HG02870 (cell line): ENCODE data around the gene PLXNA2.

Experiments used
- ATAC-seq: cut with Tn5 transposase; IDR thresholded peaks from one replicate; pipeline ENCODE4 v1.9.1; 2021; ENCODE audit warnings: mild to moderate bottlenecking, moderate library complexity; ENCODE audit not compliant: unreplicated experiment

Gene PLXNA2

GRCh38 chr1:208242146-208242545, 2.0 kb downstream of the PLXNA2 start:
- no peak for ATAC-seq

- no peak for ATAC-seq
Observed at GRCh38 chr1:208241512-208241911, 2.7 kb downstream of the PLXNA2 start.

GRCh38 chr1:208240662-208241355, 3.4 kb downstream of the PLXNA2 start:
- no peak for ATAC-seq

GRCh38 chr1:208239473-208240381, 4.5 kb downstream of the PLXNA2 start:
- ATAC-seq = no peak

GRCh38 chr1:208238710-208239472, 5.3 kb downstream of the PLXNA2 start:
- ATAC-seq = peak; percentile 54

- ATAC-seq = no peak
Observed at GRCh38 chr1:208237241-208237640, 6.9 kb downstream of the PLXNA2 start.

- ATAC-seq = no peak
Observed at GRCh38 chr1:208235982-208236761, 8.0 kb downstream of the PLXNA2 start.

- no peak for ATAC-seq
Observed at GRCh38 chr1:208235356-208235981, 8.7 kb downstream of the PLXNA2 start.

- no peak for ATAC-seq
Observed at GRCh38 chr1:208234721-208235120, 9.5 kb downstream of the PLXNA2 start.

- ATAC-seq = no peak
Observed at GRCh38 chr1:208233978-208234377, 10.2 kb downstream of the PLXNA2 start.

GRCh38 chr1:208233546-208233945, 10.6 kb downstream of the PLXNA2 start:
- ATAC-seq = no peak

GRCh38 chr1:208232662-208233038, 11.5 kb downstream of the PLXNA2 start:
- no peak for ATAC-seq

GRCh38 chr1:208231881-208232661, 12.1 kb downstream of the PLXNA2 start:
- no peak for ATAC-seq

- ATAC-seq = no peak
Observed at GRCh38 chr1:208230668-208231529, 13.3 kb downstream of the PLXNA2 start.

- no peak for ATAC-seq
Observed at GRCh38 chr1:208228550-208228949, 15.6 kb downstream of the PLXNA2 start.

GRCh38 chr1:208228026-208228425, 16.2 kb downstream of the PLXNA2 start:
- ATAC-seq = no peak

GRCh38 chr1:208227366-208227765, 16.8 kb downstream of the PLXNA2 start:
- ATAC-seq = no peak
